Hair follicular keratinocyte (primary cell): ENCODE measurements around the gene FLT1. TPM values are rescaled to one million over a fixed set of nuclear protein-coding genes. Genes with fewer than 3 reads are reported as not detected.

Source experiments
- total RNA-seq: library from RNA; depleted of rRNA; stranded (reverse); fragments of >200 nt; gene quantifications from 2 replicates; pipeline ENCODE4 v1.2.3, GENCODE V29; 2015

FLT1 gene, protein sequence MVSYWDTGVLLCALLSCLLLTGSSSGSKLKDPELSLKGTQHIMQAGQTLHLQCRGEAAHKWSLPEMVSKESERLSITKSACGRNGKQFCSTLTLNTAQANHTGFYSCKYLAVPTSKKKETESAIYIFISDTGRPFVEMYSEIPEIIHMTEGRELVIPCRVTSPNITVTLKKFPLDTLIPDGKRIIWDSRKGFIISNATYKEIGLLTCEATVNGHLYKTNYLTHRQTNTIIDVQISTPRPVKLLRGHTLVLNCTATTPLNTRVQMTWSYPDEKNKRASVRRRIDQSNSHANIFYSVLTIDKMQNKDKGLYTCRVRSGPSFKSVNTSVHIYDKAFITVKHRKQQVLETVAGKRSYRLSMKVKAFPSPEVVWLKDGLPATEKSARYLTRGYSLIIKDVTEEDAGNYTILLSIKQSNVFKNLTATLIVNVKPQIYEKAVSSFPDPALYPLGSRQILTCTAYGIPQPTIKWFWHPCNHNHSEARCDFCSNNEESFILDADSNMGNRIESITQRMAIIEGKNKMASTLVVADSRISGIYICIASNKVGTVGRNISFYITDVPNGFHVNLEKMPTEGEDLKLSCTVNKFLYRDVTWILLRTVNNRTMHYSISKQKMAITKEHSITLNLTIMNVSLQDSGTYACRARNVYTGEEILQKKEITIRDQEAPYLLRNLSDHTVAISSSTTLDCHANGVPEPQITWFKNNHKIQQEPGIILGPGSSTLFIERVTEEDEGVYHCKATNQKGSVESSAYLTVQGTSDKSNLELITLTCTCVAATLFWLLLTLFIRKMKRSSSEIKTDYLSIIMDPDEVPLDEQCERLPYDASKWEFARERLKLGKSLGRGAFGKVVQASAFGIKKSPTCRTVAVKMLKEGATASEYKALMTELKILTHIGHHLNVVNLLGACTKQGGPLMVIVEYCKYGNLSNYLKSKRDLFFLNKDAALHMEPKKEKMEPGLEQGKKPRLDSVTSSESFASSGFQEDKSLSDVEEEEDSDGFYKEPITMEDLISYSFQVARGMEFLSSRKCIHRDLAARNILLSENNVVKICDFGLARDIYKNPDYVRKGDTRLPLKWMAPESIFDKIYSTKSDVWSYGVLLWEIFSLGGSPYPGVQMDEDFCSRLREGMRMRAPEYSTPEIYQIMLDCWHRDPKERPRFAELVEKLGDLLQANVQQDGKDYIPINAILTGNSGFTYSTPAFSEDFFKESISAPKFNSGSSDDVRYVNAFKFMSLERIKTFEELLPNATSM (N-terminal part only)
- total RNA-seq = 0.08 and 0.65 TPM in 2 replicates

DNA sequence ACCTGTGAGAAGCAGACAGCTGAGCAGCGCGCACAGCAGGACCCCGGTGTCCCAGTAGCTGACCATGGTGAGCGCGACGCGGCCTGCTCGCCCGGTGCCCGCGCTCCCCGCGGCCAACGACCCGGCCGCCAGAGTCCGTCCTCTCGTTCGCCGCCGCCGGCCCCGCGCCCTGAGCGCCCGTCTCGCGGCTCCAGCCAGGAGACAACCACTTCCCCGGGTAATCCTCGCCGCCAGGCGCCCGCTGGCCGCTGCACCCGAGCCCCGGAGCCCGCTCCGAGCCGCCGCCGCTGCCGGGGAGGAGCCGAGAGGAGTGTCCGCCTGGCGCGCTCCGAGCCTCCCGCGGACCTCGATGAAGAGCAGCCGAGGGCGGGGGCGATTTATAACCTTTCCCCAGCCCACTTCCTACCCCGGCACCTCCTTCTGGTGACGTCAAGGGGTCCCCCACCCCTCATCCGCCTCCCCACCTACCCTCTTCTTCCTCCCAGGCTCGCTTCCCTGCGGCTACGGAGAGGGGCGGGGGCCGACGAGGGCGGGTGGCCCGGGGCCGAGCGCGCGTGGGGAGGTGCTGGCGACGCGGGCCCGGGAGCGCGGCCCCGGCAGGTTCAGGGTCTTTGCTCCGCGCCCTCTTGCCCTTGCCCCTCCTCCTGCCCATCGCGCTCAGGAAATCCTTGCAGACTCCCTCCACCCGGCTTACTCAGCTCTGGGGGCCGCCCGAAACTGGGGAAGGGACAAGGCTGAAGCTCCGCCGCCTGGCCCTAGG, at the start of gene FLT1:
Gene FLT1, minus strand, starts transcription at position 351 of the 760 bp plus-strand sequence. Its CDS starts 285 bp downstream, at position 66.

Other genes starting within 250 kb of the FLT1 start
- gene POMP, start 164.0 kb upstream of the FLT1 start, total RNA-seq = 104 and 165 TPM in 2 replicates
- 4.6 and 8.1 TPM in 2 replicates for gene SLC46A3, start 223.8 kb upstream of the FLT1 start, total RNA-seq